IPS DF 19.7 (cell line): ENCODE data around the gene RIMBP3C.
"Not testable (repeated sequence)": the region's sequence is repeated elsewhere in the genome, so short reads cannot be mapped to it uniquely, and the experiment has no call there.

Experiments used
- DNase-seq: peaks from one replicate; pipeline ENCODE4 v3.0.0-alpha.2; 2013; ENCODE audit warnings: low read depth, low spot score

The RIMBP3C gene, protein sequence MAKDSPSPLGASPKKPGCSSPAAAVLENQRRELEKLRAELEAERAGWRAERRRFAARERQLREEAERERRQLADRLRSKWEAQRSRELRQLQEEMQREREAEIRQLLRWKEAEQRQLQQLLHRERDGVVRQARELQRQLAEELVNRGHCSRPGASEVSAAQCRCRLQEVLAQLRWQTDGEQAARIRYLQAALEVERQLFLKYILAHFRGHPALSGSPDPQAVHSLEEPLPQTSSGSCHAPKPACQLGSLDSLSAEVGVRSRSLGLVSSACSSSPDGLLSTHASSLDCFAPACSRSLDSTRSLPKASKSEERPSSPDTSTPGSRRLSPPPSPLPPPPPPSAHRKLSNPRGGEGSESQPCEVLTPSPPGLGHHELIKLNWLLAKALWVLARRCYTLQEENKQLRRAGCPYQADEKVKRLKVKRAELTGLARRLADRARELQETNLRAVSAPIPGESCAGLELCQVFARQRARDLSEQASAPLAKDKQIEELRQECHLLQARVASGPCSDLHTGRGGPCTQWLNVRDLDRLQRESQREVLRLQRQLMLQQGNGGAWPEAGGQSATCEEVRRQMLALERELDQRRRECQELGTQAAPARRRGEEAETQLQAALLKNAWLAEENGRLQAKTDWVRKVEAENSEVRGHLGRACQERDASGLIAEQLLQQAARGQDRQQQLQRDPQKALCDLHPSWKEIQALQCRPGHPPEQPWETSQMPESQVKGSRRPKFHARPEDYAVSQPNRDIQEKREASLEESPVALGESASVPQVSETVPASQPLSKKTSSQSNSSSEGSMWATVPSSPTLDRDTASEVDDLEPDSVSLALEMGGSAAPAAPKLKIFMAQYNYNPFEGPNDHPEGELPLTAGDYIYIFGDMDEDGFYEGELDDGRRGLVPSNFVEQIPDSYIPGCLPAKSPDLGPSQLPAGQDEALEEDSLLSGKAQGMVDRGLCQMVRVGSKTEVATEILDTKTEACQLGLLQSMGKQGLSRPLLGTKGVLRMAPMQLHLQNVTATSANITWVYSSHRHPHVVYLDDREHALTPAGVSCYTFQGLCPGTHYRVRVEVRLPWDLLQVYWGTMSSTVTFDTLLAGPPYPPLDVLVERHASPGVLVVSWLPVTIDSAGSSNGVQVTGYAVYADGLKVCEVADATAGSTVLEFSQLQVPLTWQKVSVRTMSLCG (N-terminal part only)

DNA sequence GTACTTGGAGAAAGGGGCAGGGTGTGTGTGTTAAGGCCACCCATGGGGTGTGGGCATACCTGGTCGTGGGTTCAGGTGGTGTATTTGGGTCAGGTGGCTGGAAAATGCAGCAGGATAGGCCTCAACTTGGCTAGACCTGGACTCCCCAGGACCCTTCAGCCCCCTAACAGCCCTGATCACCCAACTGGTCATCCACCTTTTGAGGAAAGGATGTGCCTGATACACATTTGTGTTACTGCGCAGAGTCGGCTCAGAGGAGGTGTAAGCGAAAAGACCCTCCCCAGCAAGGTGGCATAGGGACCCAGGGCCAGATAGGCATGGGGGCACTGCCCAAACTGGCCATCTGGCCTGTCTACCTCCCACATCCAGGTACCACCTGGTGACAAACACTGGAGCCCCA is at the start of gene RIMBP3C:
RIMBP3C (minus strand) TSS at position 101 of the 400 bp plus-strand sequence. CDS start 485 bp downstream, outside the sequence.
- DNase-seq, result not testable (repeated sequence)

DNA sequence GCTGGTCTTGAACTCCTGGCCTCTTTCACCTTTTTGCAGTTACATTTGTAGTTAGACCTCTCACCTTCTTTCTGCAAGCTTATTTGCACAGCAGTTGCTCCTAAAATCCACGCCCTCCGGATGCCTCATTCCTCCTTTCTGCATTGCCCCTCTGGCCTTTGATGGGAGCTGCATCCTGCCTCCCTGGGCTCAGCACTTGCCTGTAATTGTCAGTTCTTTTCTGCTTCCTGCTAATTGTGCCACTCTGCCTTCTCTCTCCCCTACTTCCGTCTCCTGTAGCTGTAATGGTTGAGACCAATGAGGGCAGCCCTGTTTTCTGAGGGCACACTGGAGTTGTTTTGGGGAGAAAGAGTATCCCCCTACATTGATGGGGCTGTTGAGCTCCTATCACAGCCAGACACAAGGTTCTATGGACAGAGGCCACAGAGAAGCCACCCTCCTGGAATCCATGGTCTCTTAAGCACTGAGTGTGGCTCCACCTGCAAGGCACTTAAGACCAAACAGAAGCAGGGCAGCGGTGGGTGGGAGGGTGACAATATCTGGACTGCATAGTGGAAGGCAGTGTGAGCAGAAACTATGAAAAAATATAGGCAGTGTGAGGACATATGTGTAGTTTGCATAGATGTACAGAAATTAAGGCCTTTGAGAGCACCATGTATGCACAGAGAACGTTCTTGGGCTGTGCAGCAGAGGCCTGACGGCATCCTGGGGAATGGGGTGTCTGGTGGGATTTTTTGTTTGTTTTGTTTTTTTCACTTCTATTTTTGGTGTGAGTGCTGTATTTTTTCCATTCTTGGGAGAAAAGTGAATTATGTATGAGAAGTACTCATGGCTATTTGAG is 48.0 kb upstream of the RIMBP3C start:
- DNase-seq, result no peak

DNA sequence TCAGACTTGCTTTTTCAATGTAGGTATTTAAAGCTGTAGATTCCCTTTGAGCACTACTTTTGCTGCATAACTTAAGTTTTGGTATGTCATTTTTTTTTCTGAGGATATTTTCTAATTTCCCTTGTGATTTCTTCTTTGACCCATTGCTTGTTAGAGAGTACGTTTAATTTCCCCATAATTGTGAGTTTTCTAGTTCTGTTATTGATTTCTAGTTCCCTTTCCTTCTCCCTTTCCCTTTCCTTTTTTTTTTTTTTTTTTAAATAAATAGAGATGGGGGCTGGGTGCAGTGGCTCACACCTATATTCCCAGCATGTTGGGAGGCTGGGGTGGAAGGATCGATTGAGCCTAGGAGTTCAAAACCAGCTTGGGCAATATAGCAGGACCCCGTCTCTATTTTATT is 47.0 kb upstream of the RIMBP3C start:
- no peak for DNase-seq

DNA sequence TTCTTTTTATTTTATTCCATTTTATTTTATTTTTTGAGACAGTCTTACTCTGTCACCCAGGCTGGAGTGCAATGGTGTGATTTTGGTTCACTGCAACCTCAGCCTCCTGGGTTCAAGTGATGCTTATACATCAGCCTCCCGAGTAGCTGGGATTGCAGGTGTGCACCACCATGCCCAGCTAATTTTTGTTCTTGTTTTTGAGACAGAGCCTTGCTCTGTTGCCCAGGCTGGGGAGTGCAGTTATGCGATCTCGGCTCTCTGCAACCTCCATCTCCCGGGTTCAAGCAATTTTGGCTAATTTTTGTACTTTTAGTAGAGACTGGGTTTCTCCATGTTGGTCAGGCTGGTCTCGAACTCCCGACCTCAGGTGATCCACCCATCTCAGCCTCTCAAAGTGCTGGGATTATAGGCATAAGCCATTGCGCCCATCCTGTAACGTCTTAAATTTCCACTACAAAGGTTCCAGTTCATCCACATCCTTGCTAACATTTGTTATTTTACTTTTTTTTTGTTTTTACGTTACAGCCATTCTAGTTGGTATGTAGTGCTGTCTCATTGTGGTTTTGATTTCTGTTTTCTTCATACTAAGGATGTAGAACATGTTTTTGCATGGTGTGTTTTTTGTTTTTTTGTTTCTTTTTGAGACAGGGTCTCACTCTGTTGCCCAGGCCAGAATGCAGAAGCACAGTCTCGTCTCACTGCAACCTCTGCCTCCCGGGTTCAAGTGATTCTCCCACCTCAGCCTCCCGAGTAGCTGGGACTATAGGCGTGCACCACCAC is 45.3 kb upstream of the RIMBP3C start:
- DNase-seq, result not testable (repeated sequence)

DNA sequence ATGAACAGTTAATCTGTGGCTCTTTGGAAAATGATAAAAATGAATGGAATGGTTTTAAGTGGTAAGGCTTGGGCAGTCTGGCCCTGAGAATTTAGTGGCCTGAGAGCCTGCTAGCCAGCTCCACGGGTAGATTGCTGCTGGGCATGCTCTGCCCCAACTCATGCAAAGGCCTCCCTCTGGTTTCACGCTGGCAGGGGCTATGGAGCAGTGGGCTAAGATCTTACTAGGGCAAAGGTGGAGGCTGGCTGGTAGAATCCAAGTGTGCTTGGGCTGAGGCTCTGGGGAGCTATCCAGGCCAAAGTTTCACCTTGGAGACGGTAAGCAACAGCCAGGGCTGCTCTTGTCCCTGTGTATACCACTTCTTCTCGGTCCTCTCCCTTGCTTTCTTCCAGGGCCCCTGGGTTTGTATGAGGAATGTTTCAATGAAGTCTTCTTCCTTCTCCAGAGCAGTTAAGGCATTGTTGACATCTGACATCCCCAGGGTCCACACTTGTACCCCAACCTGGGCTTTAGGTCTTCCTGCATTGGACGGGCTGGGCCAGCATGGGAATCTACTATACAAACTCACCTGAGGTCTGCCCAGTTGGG is 43.7 kb upstream of the RIMBP3C start:
- no peak for DNase-seq

DNA sequence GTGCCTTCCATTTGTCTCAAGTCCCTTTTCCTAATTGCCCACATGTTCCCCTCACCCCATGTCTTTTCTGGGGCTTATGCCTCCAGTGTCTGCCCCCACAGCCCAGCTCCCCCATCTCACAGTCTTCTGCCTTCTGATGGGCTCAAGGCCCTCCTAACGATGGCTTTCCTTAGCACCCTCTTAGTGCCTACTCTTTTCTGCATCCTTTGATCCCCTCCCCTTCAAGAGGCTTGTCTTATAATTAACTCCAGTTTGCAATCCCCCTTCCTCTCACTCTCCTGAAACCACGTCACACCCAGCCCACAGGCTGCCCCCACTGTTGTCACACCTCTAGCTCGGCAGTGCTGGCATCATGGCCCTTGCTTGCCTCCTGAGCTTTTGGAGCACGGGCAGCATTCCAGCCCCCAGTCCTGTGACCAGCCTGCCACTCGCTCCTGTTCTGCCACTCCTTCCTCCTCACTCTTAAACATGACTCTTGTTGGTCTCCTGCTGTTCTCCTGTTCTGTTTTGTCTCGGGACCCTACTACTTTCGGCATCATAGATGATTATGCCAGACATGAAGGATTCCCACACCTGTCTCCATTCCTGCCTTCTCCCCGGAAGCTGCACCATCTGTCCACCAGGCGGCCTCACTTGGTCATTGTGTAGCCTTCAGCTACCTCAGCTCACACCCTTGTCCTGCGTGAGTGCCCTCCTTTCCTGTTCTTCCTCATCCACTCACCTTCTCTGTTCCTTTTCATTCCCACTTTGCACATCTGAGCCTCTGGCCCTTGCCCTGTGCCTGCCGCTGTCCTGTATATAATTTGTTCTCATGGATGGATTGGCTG is 42.4 kb upstream of the RIMBP3C start:
- DNase-seq, result no peak

DNA sequence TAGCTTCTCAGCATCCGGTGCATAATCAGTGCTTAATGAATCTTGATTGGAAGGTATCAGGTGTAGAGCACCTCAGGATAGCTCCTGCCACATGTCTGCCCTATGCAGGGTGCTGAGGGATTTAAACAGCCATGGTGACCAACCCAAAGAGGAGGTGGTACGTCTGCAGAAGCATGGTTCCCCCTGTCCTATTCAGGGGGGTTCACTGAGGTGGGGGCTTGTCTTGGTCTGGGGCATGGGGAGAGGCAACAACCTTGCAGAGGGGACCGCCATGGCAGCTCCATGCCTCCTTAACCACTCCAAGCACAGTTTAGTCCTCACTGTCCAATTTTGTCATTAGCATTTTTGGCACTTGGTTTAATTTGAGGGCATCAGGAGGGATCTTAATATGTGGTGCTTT is 41.2 kb upstream of the RIMBP3C start:
- no peak for DNase-seq

DNA sequence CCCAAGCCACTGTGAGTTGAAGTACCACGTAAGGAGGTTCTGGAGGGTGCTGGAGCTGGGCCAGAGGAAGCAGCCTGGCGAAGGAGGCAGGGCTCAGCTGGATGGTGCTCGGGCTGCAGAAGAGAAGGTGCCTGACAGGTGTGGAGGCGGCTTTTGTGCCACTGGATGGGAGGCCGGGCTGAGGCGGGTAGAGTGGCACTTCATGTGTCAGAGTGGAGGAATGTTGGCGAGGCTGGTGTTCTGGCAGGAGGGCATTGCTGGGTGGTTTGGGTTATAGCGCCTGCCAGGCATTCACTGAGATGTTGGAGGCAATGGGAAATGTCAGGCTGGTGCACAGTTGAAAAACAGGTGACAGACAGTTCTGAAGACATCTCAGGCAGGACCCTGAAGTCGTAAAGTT is 40.4 kb upstream of the RIMBP3C start:
- no peak for DNase-seq

DNA sequence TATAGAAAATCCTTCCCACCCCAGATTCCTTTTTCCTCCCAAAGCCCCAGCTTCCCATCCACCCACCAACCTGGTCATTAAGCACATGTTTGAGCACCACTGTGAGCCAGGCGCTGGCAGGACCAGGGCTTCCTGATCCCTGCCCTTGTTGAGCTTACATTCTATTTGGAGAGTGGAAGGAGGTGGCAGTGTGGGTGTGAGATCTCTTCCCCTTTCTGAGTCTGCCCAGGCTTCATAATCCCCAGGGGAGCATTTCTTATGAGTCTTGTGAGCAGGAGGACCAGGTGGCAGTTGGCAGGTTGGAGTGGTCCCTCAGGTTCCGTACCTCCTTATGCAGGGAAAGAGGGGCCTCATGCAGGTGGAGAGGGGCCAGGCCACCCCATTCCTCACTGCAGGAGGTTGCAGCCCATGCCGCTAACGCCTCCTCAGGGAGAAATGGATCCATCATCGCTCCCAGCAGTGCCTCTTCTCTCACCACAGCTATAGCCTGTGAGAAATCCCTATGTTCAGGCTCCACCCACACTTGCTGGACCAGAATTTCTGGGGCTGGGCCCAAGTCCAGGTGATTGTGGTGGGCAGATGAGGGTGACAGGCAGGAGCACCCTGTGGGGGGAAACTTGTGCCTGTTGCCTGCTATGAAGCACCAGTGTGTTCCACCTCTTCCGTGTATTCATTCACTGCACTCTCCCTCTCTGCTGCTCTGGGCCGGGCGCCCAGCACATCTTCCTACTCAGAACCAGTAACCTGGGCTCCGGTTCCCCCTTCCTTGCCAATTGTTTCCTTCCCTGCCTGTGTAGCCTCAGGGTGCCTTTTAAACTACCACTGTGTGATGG is 39.8 kb upstream of the RIMBP3C start:
- DNase-seq, result no peak

DNA sequence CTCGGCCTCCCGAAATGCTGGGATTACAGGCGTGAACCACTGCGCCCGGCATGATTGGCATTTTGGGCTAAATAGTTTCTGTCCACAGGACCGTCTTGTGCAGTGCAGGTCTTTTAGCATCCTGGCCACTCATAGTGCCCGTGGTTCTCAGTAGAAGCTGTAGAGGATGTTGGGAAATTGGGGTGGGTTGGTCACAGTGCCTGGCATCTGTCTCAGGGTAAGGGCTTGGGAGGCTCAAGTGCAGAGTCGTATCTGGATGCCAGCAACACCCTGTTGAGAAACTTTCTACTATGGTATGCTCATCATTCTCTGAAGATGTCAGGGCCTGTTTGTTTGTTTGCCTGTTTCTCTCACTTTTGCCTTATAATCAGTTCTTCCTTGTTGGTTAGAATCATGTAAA is 38.1 kb upstream of the RIMBP3C start:
- DNase-seq, result no peak

DNA sequence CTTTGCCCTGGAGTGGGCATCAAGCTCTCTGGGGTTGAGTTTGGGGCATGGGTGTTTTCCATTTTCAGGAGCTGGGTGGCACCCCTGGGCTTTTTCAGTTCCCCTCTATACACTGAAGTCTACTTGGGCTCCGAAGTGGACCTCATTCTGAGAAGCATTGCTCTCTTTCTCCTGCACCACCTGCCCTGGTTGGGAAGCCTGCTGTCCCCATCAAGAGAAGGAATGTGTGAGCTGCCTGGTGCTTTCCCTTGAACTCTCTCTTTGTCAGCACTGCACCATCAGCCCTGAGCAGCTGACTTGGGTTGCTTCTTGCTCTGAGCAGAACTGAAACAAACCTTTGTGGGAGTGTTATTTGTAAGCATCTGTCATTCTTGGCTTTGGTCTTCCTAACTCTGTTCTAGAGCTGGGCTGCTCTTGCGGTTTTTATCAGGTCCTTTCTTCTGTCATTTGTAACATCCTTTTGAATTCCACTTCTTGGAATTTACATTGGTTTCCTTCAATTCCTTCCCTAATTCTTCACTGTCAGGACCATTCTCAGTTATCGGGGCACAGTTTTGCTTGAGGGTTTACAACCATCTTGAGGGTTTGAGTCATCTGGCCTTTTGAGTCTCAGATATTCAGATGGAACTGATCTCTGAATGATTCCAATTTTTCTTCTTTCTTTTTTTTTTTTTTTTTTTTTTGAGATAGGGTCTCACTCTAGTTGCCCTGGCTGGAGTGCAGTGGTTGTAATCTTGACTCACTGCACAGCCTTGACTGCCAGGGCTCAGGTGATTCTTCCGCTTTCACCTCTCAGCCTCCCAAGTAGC is 36.7 kb upstream of the RIMBP3C start:
- DNase-seq, result no peak

DNA sequence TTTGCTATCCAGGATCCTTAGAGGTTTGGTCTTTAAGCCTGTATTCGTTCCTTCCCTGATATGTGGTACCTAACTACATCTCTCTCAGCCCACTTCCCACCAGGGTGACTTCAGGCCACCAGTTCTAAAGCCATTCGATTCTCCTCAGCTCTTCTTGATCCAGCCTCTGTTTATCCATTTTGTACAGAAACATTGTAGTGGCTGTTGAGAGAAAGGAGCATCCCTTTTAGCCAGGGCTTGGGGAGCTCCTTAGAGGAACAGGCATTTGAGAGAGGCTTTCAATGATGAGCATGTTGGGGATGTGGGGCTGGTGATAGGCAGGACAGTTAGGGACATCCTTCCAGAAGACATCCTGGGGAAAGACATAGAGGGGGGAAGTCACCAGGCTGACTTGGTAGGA is 34.1 kb upstream of the RIMBP3C start:
- no peak for DNase-seq

DNA sequence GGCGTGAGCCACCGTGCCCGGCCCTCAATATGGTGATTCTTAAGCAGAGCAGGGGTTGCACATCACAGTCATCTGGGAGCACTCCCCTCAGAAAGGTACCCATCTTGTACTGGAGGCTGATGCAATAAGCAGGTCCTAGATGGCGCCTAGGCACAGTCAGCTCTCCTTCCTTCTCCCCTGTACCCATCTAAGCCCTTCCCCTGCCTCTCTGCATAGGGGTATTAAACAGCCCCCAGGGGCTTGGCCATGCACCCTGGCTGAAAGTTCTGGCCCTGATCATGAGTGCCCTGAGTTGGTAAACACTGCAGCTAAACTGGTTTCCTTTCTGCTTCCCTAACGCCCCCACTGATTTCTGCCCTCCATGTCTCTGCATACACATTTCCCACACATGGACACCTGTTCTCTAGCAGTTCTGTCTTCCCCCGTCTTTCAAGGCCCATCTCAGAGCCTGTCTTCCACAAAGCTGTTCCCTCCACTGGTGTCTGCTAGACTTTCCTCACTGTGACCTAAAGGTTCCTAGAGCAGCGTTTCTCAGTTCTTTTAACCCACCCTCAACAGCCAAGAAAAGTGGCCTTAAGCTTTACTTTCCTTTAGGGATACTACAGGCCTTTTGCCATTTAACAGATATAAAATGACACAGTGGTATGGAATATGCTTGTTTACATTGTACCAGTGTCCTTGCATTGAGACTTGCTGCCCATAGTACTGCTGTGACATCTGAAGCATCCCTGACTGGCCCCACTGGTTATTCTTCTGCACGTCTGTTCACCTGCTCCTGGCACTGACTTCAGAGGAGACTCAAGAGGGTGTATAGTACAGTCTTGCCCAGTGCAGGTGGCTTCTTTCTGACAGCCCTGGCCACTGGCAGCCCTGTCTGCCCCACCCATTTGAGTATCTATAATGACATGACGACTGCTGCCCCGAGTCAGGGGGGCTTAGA is 31.8 kb upstream of the RIMBP3C start:
- no peak for DNase-seq

DNA sequence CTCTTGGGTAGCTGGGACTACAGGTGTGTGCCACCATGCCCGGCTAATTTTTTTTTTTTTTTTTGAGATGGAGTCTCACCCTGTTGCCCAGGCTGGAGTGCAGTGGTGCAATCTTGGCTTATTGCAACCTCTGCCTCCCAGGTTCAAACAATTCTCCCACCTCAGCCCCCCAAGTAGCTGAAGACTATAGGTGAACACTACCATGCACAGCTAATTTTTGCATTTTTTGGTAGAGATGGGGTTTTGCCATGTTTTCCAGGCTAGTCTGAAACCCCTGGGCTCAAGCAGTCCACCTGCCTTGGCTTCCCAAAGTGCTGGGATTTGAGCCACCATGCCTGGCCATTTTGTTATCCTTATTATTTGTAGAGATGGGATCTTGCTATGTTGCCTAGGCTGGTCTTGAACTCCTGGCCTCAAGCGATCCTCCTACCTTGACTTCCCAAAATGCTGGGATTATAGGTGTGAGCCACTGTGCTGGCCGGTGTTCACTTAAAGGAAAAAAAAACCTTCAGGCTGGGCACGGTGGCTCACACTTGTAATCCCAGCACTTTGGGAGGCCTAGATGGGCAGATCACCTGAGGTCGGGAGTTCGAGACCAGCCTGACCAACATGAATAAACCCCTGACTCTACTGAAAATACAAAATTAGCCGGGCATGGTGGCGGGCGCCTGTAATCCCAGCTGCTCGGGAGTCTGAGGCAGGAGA is 29.9 kb upstream of the RIMBP3C start:
- DNase-seq, result not testable (repeated sequence)

DNA sequence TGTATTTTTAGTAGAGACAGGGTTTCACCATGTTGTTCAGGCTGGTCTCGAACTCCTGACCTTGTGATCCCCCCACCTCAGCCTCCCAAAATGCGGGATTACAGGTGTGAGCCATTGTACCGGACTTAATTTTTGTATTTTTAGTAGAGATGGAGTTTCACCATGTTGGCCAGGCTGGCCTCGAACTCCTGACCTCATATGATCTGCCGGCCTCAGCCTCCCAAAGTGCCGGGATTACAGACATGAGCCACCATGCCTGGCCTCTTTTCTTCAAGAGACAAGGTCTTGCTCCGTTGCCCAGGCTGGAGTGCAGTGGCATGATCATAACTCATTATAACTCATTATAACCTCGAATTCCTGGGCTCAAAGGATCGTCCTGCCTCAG is 29.4 kb upstream of the RIMBP3C start:
- DNase-seq, result not testable (repeated sequence)

DNA sequence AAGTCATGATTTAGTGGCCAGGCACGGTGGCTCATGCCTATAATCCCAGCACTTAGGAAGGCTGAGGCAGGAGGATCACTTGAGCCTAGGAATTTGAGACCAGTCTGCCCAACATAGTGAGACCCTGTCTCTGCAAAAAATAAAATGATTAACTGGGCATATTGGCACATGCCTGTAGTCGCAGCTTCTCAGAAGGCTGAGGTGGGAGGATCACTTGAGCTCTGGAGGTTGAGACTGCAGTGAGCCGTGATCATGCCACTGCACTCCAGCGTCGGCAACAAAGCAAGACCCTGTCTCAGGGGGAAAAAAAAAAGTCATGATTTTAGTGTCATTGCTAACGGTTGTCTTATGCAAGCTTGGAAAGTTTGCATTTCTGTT is 28.2 kb upstream of the RIMBP3C start:
- no peak for DNase-seq
